MG63 (cell line): Measurements from ENCODE around the gene TCN2. TPM values are rescaled to one million over a fixed set of nuclear protein-coding genes. Genes with fewer than 3 reads are reported as not detected.
"Not testable (repeated sequence)": the region's sequence is repeated elsewhere in the genome, so short reads cannot be mapped to it uniquely, and the experiment has no call there.

Source experiments
- DNase-seq: peaks from one replicate; pipeline ENCODE4 v3.0.0-alpha.2; 2020
- H3K27me3 ChIP-seq: fragments of 250-450 bp; sonication (Bioruptor Pico); 2 replicates; pipeline ENCODE4 v1.5.1; 2020; ENCODE audit warnings: mild to moderate bottlenecking, moderate library complexity
- H3K36me3 ChIP-seq: fragments of 250-450 bp; sonication (Bioruptor Pico); 2 replicates; pipeline ENCODE4 v1.5.1; 2020; ENCODE audit warnings: mild to moderate bottlenecking, moderate library complexity
- H3K4me3 ChIP-seq: fragments of 250-450 bp; sonication (Bioruptor Pico); 2 replicates; pipeline ENCODE4 v1.5.1; 2020; ENCODE audit warnings: mild to moderate bottlenecking, moderate library complexity
- H3K9me3 ChIP-seq: fragments of 250-450 bp; sonication (Bioruptor Pico); 2 replicates; pipeline ENCODE4 v1.5.1; 2020; ENCODE audit warnings: mild to moderate bottlenecking, moderate library complexity
- total RNA-seq: library from RNA; depleted of rRNA; stranded (reverse); fragments of >200 nt; shearing (Covaris generic); gene quantifications from 2 replicates; pipeline ENCODE4 v1.2.3, GENCODE V29; 2014; ENCODE audit warnings: low replicate concordance

TCN2 gene
- total RNA-seq, 1 experiment from 2014 or later = 1.2 TPM

DNA sequence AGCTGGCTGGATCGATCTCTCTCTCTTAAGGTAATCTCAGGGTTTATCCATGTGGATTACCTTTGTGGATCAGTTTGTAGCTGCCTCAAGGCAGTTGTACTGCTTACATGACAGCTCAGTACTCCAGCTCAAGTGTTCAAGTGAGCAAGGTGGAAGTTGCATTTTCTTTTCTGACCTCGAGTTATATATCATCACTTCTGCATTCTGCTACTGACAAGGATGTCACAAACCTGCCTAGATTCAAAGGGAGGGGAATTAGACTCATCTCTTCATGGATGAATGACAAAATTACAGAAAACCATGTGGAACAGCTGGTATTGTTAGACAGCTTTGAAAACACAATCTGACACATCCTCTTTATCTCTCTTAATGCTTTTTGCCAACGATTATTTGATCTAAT, 6.1 kb upstream of the TCN2 start:
- Histone ChIP-seq H3K9me3 (no peaks in the 10 kb centered on the region), H3K27me3 (no peaks in the 10 kb centered on the region), H3K4me3 (no peak overlapping the region), H3K36me3 (no peaks in the 10 kb centered on the region)
- DNase-seq = no peak

- Histone ChIP-seq H3K36me3 (no peaks in the 10 kb centered on the region), H3K4me3 (no peak overlapping the region)
- no peak for DNase-seq
Measured at GRCh38 chr22:30601464-30601863, 5.5 kb upstream of the TCN2 start.

DNA sequence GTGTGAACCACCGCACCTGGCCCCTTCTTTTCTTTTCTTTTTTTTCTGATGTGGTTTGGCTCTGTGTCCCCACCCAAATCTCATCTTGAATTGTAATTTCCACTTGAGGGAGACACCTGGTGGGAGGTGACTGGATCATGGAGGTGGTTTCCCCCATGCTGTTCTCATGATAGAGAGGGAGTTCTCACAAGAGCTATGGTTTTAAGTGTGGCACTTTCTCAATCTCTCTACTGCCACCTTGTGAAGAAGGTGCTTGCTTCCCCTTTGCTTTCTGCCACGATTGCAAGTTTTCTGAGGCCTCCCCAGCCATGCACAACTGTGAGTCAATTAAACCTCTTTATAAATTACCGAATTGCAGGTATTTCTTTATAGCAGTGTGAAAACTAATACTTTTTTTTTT, 4.9 kb upstream of the TCN2 start:
- no peaks in the 10 kb centered on the region for H3K9me3 ChIP-seq
- no peak overlapping the region for H3K4me3 ChIP-seq
- no peaks in the 10 kb centered on the region for H3K36me3 ChIP-seq
- H3K27me3 ChIP-seq = no peaks in the 10 kb centered on the region
- no peak for DNase-seq

More at GRCh38 chr22:30601464-30601863, 5.5 kb upstream of the TCN2 start:
- no peaks in the 10 kb centered on the region for H3K27me3 ChIP-seq
- H3K9me3 ChIP-seq = no peaks in the 10 kb centered on the region

DNA sequence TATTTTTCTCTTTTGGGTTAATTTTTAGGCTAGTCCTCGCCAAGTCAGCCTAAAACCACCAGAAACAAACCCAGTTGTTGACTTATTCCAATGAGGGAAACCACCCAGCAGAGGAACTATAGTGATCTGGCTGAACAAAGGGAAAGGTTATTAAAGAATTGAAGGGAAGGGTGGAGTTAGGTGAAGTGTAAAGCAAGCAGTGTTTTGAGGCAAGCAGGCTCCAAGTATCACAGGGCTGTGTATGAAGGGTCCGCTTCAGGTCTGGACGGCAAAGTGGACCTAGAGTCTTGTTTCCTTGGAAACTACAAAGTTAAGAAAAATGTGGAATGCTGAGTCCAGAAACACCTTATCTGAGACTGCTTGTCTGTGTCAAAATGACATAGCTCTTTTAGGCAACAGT, 3.2 kb upstream of the TCN2 start:
- no peaks in the 10 kb centered on the region for H3K27me3 ChIP-seq
- H3K4me3 ChIP-seq = no peak overlapping the region
- H3K36me3 ChIP-seq = no peaks in the 10 kb centered on the region
- no peaks in the 10 kb centered on the region for H3K9me3 ChIP-seq
- no peak for DNase-seq

GRCh38 chr22:30604723-30605122, 2.3 kb upstream of the TCN2 start:
- Histone ChIP-seq H3K27me3 (no peaks in the 10 kb centered on the region), H3K9me3 (no peaks in the 10 kb centered on the region), H3K4me3 (no peak overlapping the region), H3K36me3 (no peaks in the 10 kb centered on the region)
- no peak for DNase-seq

DNA sequence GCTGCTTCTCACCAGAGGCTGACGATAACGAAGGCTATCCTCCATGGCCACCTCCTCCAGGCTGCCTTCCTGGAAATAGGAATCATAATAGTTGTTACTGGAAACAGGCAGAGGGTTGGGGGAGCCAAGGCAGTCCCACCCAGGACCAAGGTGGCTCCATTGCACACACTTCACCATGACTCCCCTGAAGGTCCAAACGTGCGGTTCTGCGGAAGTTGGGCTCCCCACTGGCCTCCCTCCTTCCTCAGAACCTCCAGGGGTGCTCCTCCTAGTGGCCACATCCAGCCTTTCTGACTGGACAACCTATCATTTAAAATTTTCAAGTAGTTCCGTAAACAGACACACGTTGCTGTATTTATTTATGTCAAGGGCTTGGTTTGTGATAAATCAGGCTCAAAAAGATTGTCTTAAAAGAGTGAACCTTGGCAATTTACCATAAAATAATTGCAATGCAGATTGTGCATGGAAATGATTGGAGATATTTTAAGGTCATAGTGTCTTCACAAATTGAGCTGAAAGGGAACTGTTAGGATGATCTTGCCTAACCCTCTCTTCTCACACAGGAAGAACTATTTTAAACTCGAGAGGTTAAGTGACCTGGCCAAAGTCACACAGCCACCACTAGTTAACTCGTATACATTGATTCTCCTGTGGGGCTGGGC, 1.4 kb upstream of the TCN2 start:
- Histone ChIP-seq H3K27me3 (no peaks in the 10 kb centered on the region), H3K36me3 (no peaks in the 10 kb centered on the region), H3K9me3 (no peaks in the 10 kb centered on the region), H3K4me3 (no peak overlapping the region)
- DNase-seq = peak; percentile 27

GRCh38 chr22:30607300-30607930, 441 bp downstream of the TCN2 start:
- Histone ChIP-seq H3K36me3 (no peaks in the 10 kb centered on the region), H3K4me3 (no peak overlapping the region), H3K9me3 (no peaks in the 10 kb centered on the region), H3K27me3 (no peaks in the 10 kb centered on the region)
- no peak for DNase-seq

DNA sequence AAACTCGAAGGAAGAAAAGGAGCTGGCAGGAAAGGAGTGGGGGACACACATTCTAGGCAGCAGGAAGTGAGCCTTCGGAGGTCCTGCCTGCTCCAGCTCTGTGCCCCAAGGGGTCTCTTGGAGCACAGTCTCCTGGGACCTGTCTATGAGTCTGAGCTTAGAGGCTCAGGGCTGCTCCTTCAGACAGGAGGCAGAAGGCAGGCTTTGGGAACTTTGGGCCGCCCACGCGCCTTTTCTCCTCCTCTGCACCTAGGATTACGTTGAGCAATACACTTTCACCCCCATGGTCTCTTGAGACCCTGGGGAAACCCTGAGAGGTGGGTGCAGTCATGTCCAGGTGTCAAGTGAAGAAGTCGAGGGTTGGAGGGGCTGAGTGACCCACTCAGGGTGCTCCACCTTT, 965 bp downstream of the TCN2 start:
- no peaks in the 10 kb centered on the region for H3K9me3 ChIP-seq
- H3K36me3 ChIP-seq = no peaks in the 10 kb centered on the region
- H3K4me3 ChIP-seq = no peak overlapping the region
- no peaks in the 10 kb centered on the region for H3K27me3 ChIP-seq
- no peak for DNase-seq

DNA sequence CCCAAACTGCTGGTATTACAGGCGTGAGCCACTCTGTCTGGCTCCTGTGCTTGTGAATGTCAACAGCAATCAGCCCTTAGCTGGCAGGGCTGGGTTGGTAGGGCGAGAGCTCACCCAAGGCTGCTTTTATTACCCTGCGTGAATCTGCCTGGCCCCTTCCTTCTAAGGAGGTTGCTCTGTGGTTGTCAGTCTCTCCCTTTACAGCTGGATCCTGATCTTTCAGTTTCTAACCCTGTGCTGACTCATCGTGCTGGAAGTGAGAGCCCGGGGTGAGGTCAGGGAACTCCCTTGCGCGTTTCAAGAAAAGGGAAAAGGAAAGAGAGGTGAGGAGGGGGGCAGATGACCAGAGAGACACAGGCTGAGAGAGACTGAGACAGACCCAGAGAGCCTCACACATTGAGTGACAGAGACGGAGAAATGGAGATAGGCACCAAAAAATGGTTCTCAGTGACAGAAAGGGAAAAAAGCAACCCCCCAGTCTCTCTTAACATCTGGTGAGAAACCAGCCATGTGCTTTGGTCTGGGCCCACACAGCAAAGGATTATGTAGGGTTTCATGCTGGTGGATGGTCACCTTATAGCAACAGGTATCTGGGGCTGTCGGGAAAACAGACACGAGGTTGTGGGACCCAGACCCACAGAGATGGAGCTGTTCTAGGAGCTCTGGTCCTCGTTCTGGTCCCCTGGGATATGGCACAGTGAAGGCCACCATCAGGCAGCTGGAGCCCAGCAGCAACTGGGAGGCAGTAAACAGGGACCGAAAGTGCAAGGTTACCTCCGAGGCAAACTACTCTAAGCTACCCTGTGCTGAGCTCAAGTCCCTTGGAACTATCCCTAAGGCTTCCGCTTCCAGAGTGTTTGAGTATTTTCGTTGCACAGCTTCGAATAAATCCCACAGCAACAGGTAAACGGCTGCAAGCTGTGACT, 2.5 kb downstream of the TCN2 start:
- H3K9me3 ChIP-seq = no peaks in the 10 kb centered on the region
- peak; percentile 87 for DNase-seq
- H3K27me3 ChIP-seq = no peaks in the 10 kb centered on the region
- H3K4me3 ChIP-seq = no peak overlapping the region
- H3K36me3 ChIP-seq = no peaks in the 10 kb centered on the region

DNA sequence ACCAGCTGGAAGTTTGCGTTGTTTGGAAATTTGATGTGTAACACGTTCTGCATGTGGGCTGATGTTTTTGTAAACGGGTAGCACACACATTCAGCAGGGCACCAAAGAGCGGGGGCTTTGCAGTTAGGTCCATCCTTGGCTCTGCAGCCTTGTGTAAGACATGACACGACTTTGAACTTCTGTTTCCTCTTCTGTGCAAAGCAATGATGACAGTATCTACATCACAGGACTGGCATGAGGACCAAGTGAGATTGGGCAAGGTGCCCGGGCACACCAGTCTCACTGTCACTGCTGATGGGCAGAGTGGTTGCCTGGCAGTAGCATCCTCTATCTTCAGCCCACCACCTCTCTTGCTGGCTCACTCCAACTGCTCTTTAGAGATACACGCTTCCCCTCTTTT, 3.3 kb downstream of the TCN2 start:
- Histone ChIP-seq H3K4me3 (no peak overlapping the region), H3K27me3 (no peaks in the 10 kb centered on the region), H3K9me3 (no peaks in the 10 kb centered on the region), H3K36me3 (no peaks in the 10 kb centered on the region)
- DNase-seq = no peak

- no peak overlapping the region for H3K4me3 ChIP-seq
- no peak for DNase-seq
- H3K9me3 ChIP-seq = no peaks in the 10 kb centered on the region
- no peaks in the 10 kb centered on the region for H3K36me3 ChIP-seq
- no peaks in the 10 kb centered on the region for H3K27me3 ChIP-seq
Measured at GRCh38 chr22:30611197-30611596, 4.2 kb downstream of the TCN2 start.

DNA sequence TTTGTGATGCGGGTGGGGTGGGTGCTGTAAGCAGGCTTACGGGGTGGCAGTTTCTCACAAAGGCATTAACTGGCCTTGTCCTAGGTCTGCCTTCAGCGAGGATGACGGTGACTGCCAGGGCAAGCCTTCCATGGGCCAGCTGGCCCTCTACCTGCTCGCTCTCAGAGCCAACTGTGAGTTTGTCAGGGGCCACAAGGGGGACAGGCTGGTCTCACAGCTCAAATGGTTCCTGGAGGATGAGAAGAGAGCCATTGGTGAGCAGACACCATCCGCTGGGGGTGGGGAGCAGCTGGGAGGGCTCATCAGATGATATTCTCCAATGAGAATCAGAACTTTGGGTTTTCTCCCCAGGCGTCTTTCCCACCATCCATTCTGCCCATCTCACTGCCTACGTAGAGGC, 5.8 kb downstream of the TCN2 start:
- H3K9me3 ChIP-seq = no peaks in the 10 kb centered on the region
- DNase-seq = no peak
- H3K27me3 ChIP-seq = no peaks in the 10 kb centered on the region
- no peak overlapping the region for H3K4me3 ChIP-seq
- H3K36me3 ChIP-seq = no peaks in the 10 kb centered on the region

DNA sequence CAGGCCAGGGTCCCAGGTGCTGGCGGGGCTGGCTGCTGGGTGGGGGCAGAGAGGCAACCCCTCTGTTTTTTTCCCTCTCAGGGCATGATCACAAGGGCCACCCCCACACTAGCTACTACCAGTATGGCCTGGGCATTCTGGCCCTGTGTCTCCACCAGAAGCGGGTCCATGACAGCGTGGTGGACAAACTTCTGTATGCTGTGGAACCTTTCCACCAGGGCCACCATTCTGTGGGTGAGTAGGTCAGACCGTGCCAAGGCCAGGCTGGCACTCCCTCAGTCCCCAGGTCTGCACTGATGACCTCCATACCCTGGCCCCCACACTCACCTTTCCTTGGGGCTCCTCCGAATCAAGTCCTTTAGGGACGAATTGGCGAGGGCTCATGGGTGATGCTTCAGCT, 7.3 kb downstream of the TCN2 start:
- Histone ChIP-seq H3K36me3 (no peaks in the 10 kb centered on the region), H3K4me3 (no peak overlapping the region), H3K27me3 (no peaks in the 10 kb centered on the region), H3K9me3 (no peaks in the 10 kb centered on the region)
- no peak for DNase-seq

GRCh38 chr22:30614879-30615278, 7.9 kb downstream of the TCN2 start:
- Histone ChIP-seq H3K4me3 (no peak overlapping the region), H3K27me3 (no peaks in the 10 kb centered on the region), H3K9me3 (no peaks in the 10 kb centered on the region), H3K36me3 (no peaks in the 10 kb centered on the region)
- no peak for DNase-seq

- Histone ChIP-seq H3K36me3 (no peaks in the 10 kb centered on the region), H3K27me3 (no peaks in the 10 kb centered on the region), H3K4me3 (no peak overlapping the region), H3K9me3 (no peaks in the 10 kb centered on the region)
- no peak for DNase-seq
Measured at GRCh38 chr22:30615543-30615954, 8.6 kb downstream of the TCN2 start.

- H3K27me3 ChIP-seq = no peaks in the 10 kb centered on the region
- H3K4me3 ChIP-seq = no peak overlapping the region
- no peak for DNase-seq
- no peaks in the 10 kb centered on the region for H3K9me3 ChIP-seq
- no peaks in the 10 kb centered on the region for H3K36me3 ChIP-seq
Measured at GRCh38 chr22:30617819-30618218, 10.8 kb downstream of the TCN2 start.

- not testable (repeated sequence) for H3K36me3 ChIP-seq, H3K27me3 ChIP-seq, H3K4me3 ChIP-seq, H3K9me3 ChIP-seq, DNase-seq
Measured at GRCh38 chr22:30619909-30620308, 12.9 kb downstream of the TCN2 start.
